ENCODE measurements around the gene MYO1B. TPM values are rescaled to one million over a fixed set of nuclear protein-coding genes. Genes with fewer than 3 reads are reported as not detected.

MYO1B gene
- total RNA-seq, 1 donor, result 246 TPM

- H2AFZ ChIP-seq (ENCODE audit: low read length), result no peak overlapping the region
- no peak for TF ChIP-seq CTCF (IDR thresholded peaks at IDR 0.05; ENCODE audit: extremely low read depth, low read depth, low read length)
Observed at GRCh38 chr2:191206613-191207471, 38.4 kb upstream of the MYO1B start.

GRCh38 chr2:191209340-191209739 is 35.9 kb upstream of the MYO1B start:
- Histone ChIP-seq H3K36me3 (ENCODE audit: insufficient read depth, low read length) (no peaks in the 10 kb centered on the region), H3K27ac (ENCODE audit: low read depth, low read length) (no peak overlapping the region), H3K27me3 (ENCODE audit: insufficient read depth, low read length) (no peaks in the 10 kb centered on the region), H3K4me1 (ENCODE audit: insufficient read depth, low read length) (no peaks in the 10 kb centered on the region), H4K20me1 (ENCODE audit: insufficient read depth, low read length) (no peaks in the 10 kb centered on the region), H2AFZ (ENCODE audit: low read length) (no peak overlapping the region), H3K9me3 (ENCODE audit: low read depth, low read length) (no peaks in the 10 kb centered on the region), H3K4me3 (ENCODE audit: insufficient read depth, low read length) (no peak overlapping the region), H3K79me2 (ENCODE audit: insufficient read depth, low read length) (no peaks in the 10 kb centered on the region), H3K4me2 (ENCODE audit: insufficient read depth, low read length) (no peak overlapping the region)
- no peak for DNase-seq (ENCODE audit: insufficient read length, low spot score, missing footprints)
- no peak for TF ChIP-seq CTCF (IDR thresholded peaks at IDR 0.05; ENCODE audit: extremely low read depth, low read depth, low read length)

More at GRCh38 chr2:191206613-191207471, 38.4 kb upstream of the MYO1B start:
- Histone ChIP-seq H4K20me1 (ENCODE audit: insufficient read depth, low read length) (no peaks in the 10 kb centered on the region), H3K9me3 (ENCODE audit: low read depth, low read length) (no peaks in the 10 kb centered on the region), H3K27me3 (ENCODE audit: insufficient read depth, low read length) (no peaks in the 10 kb centered on the region), H3K27ac (ENCODE audit: low read depth, low read length) (no peak overlapping the region), H3K36me3 (ENCODE audit: insufficient read depth, low read length) (no peaks in the 10 kb centered on the region), H3K4me3 (ENCODE audit: insufficient read depth, low read length) (no peak overlapping the region), H3K4me2 (ENCODE audit: insufficient read depth, low read length) (no peak overlapping the region), H3K79me2 (ENCODE audit: insufficient read depth, low read length) (no peaks in the 10 kb centered on the region), H3K4me1 (ENCODE audit: insufficient read depth, low read length) (peaks cover 14% of the 10 kb centered on the region)
- no peak for DNase-seq (ENCODE audit: insufficient read length, low spot score, missing footprints)

GRCh38 chr2:191212119-191212518 is 33.1 kb upstream of the MYO1B start:
- H3K27ac ChIP-seq (ENCODE audit: low read depth, low read length), result no peak overlapping the region
- H4K20me1 ChIP-seq (ENCODE audit: insufficient read depth, low read length), result no peaks in the 10 kb centered on the region
- DNase-seq (ENCODE audit: insufficient read length, low spot score, missing footprints), result no peak
- no peak overlapping the region for H3K4me2 ChIP-seq (ENCODE audit: insufficient read depth, low read length)
- H3K27me3 ChIP-seq (ENCODE audit: insufficient read depth, low read length), result no peaks in the 10 kb centered on the region
- H3K36me3 ChIP-seq (ENCODE audit: insufficient read depth, low read length), result no peaks in the 10 kb centered on the region
- no peak for TF ChIP-seq CTCF (IDR thresholded peaks at IDR 0.05; ENCODE audit: extremely low read depth, low read depth, low read length)
- H3K4me1 ChIP-seq (ENCODE audit: insufficient read depth, low read length), result peaks cover 1% of the 10 kb centered on the region
- no peak overlapping the region for H2AFZ ChIP-seq (ENCODE audit: low read length)
- no peaks in the 10 kb centered on the region for H3K79me2 ChIP-seq (ENCODE audit: insufficient read depth, low read length)
- no peak overlapping the region for H3K4me3 ChIP-seq (ENCODE audit: insufficient read depth, low read length)
- no peaks in the 10 kb centered on the region for H3K9me3 ChIP-seq (ENCODE audit: low read depth, low read length)

GRCh38 chr2:191213333-191213732 is 31.9 kb upstream of the MYO1B start:
- no peak for DNase-seq (ENCODE audit: insufficient read length, low spot score, missing footprints)
- Histone ChIP-seq H4K20me1 (ENCODE audit: insufficient read depth, low read length) (no peaks in the 10 kb centered on the region), H3K27me3 (ENCODE audit: insufficient read depth, low read length) (no peaks in the 10 kb centered on the region), H2AFZ (ENCODE audit: low read length) (no peak overlapping the region), H3K27ac (ENCODE audit: low read depth, low read length) (no peak overlapping the region), H3K36me3 (ENCODE audit: insufficient read depth, low read length) (no peaks in the 10 kb centered on the region), H3K4me1 (ENCODE audit: insufficient read depth, low read length) (peaks cover 13% of the 10 kb centered on the region), H3K79me2 (ENCODE audit: insufficient read depth, low read length) (no peaks in the 10 kb centered on the region), H3K4me2 (ENCODE audit: insufficient read depth, low read length) (no peak overlapping the region), H3K4me3 (ENCODE audit: insufficient read depth, low read length) (no peak overlapping the region), H3K9me3 (ENCODE audit: low read depth, low read length) (no peaks in the 10 kb centered on the region)
- TF ChIP-seq CTCF (IDR thresholded peaks at IDR 0.05; ENCODE audit: extremely low read depth, low read depth, low read length), result no peak

Measured in osteoblast (primary cell).